ENCODE data around the gene ZNF526.

GRCh38 chr19:42193706-42194105 lies 26.4 kb upstream of the ZNF526 start:
- TF ChIP-seq CTCF (IDR thresholded peaks at IDR 0.05 in 8 of 11, conservative IDR thresholded peaks at IDR 0.05 in 3 of 11) (no peak), POLR2AphosphoS5 (IDR thresholded peaks at IDR 0.05) (no peak)
